Progenitor cell of endocrine pancreas (in vitro differentiated cells): ENCODE results near the gene PRDM16. TPM values are rescaled to one million over a fixed set of nuclear protein-coding genes. Genes with fewer than 3 reads are reported as not detected.

ENCODE experiments used
- DNase-seq: peaks from one replicate; pipeline ENCODE4 v3.0.0; 2021; ENCODE audit warnings: low spot score; ENCODE audit not compliant: unreplicated experiment
- H3K27ac Mint-ChIP-seq: 2 replicates; pipeline ENCODE4 v1.8.0; 2021; ENCODE audit warnings: mild to moderate bottlenecking, moderate library complexity, mixed read lengths
- H3K27me3 Mint-ChIP-seq: 2 replicates; pipeline ENCODE4 v1.8.0; 2021; ENCODE audit warnings: mixed read lengths
- H3K36me3 Mint-ChIP-seq: 2 replicates; pipeline ENCODE4 v1.8.0; 2022; ENCODE audit warnings: mixed read lengths; ENCODE audit not compliant: insufficient read depth
- H3K4me1 Mint-ChIP-seq: 2 replicates; pipeline ENCODE4 v1.8.0; 2021; ENCODE audit warnings: low read depth, mixed read lengths
- H3K4me3 Mint-ChIP-seq: 2 replicates; pipeline ENCODE4 v1.8.0; 2021; ENCODE audit warnings: low read depth, mild to moderate bottlenecking, moderate library complexity, mixed read lengths
- H3K9me3 Mint-ChIP-seq: 2 replicates; pipeline ENCODE4 v1.8.0; 2021; ENCODE audit warnings: low read depth, mixed read lengths
- total RNA-seq: library from RNA; stranded (reverse); gene quantifications from 2 replicates; pipeline ENCODE4 v1.2.1, GENCODE V29; 2021
- TF ChIP-seq, protein P1 (sequence below): fragments of 200-600 bp; sonication (generic); IDR thresholded peaks from one replicate; pipeline ENCODE4 v1.5.0; 2021; ENCODE audit warnings: antibody characterized with exemption, mild to moderate bottlenecking; ENCODE audit not compliant: unreplicated experiment

Gene PRDM16
- total RNA-seq, 1 donor from 2014 or later: 69.1 TPM

DNA sequence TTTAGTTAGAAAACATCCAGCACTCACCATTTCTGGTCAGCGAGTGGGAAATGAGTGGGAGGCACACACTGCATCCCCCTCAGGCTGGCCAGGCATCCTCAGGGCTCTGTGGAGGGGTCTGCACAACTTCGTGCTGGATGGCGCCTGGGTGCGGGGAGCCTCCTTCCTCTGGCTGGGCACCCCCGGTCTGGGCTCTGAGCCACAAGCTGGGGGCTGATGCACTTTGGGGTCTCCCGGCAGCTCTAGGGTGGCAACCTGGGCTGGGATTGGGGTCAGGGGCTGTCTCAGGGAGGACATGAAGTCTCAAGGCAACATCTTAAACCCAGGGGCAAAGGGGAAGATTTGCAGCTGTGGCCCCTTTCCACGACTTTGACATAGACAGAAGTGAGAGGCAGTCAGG is 23.5 kb downstream of the PRDM16 start:
- H3K27ac Mint-ChIP-seq: no peak overlapping the region
- peaks cover 16% of the 10 kb centered on the region for H3K4me1 Mint-ChIP-seq
- TF ChIP-seq, protein P1, sequence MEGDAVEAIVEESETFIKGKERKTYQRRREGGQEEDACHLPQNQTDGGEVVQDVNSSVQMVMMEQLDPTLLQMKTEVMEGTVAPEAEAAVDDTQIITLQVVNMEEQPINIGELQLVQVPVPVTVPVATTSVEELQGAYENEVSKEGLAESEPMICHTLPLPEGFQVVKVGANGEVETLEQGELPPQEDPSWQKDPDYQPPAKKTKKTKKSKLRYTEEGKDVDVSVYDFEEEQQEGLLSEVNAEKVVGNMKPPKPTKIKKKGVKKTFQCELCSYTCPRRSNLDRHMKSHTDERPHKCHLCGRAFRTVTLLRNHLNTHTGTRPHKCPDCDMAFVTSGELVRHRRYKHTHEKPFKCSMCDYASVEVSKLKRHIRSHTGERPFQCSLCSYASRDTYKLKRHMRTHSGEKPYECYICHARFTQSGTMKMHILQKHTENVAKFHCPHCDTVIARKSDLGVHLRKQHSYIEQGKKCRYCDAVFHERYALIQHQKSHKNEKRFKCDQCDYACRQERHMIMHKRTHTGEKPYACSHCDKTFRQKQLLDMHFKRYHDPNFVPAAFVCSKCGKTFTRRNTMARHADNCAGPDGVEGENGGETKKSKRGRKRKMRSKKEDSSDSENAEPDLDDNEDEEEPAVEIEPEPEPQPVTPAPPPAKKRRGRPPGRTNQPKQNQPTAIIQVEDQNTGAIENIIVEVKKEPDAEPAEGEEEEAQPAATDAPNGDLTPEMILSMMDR: no peak
- DNase-seq: no peak
- H3K4me3 Mint-ChIP-seq: no peak overlapping the region
- peaks cover 4% of the 10 kb centered on the region for H3K36me3 Mint-ChIP-seq
- H3K9me3 Mint-ChIP-seq: no peaks in the 10 kb centered on the region
- no peaks in the 10 kb centered on the region for H3K27me3 Mint-ChIP-seq

DNA sequence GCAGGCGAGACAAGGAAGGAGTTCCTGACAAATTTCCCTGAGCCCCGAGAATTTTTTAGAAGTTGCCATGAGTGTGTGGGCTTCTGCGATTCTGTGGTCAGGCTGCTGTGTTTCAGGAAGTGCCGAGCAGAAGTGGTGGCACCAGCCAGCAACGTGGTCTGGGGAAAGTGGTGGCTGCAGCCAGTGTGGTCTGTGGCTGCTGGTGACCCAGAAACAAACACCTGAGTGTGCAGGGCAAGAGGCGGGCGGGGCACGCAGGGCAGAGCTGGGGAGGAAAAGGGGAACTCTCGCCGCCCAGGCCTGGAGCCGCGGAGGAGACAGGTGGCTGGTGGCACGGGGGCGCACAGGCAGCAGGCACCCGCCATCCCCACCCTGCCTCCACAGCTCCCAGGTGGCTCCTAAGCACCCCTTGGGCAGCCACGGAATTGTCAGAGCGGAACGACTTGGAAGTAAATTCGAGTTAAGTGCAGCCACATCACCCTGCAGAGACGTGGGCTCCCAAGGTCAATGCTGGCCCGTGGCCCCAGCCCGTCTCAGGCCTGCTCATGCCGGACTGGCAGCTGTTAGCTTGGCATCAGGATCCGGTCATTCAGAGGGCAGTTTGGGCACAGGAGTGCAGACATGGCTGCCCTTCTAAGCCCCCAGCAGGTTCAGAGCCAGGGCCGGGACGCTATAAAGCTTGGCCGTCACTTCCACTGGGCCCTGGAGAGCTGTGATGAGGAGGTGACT is 25.1 kb downstream of the PRDM16 start:
- Mint-ChIP-seq H3K36me3 (peaks cover 3% of the 10 kb centered on the region), H3K4me3 (no peak overlapping the region), H3K27ac (no peak overlapping the region), H3K27me3 (no peaks in the 10 kb centered on the region), H3K9me3 (no peaks in the 10 kb centered on the region), H3K4me1 (peaks cover 11% of the 10 kb centered on the region)
- TF ChIP-seq, protein P1: no peak
- DNase-seq: no peak

DNA sequence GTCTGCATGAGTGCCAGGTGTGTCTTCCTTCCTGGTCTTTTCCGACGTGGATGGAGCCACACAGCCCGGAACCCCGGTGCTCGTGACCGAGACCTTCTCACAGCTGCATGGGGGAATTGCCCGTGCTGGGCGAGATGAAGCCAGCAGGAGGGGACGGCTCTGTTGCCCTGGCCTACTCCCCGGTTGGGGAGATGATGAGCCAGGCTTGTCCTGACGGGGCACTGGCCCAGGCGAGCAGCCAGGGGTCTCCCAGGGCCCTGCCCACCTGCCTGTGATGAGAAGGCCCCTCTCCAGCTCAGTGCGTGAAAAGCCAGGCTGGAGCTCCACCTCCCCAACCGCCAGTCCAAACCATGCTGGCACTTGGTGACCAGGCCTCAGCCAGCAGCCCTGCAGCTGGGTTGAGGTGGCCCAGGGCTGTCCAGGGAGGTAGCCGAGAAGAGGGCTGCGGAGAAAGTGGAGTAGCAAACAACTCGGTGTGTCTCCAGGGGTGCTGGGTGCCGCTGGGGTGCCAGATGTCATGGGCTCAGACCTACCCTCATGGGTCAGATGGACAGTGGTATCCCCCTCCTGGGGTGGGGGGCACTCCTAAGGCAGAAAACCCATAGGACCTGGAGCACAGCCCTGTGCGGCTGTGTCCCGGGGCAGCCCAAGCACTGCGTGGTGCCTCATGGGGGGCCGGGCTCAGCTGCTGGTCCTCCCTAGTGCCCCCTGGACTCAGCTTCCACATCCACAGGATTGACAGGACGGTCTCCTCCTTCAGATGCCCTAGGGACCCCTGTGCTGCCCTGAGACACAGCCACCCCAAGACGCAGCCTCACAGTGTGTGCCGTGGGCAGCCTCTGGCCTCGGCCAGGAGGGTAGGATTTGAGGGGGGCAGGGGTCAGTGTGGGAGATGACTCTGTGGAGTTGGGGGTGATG is 26.1 kb downstream of the PRDM16 start:
- Mint-ChIP-seq H3K27me3 (no peaks in the 10 kb centered on the region), H3K9me3 (no peaks in the 10 kb centered on the region), H3K27ac (no peak overlapping the region), H3K36me3 (no peaks in the 10 kb centered on the region), H3K4me3 (no peak overlapping the region), H3K4me1 (peaks cover 6% of the 10 kb centered on the region)
- DNase-seq: no peak
- TF ChIP-seq, protein P1: no peak

DNA sequence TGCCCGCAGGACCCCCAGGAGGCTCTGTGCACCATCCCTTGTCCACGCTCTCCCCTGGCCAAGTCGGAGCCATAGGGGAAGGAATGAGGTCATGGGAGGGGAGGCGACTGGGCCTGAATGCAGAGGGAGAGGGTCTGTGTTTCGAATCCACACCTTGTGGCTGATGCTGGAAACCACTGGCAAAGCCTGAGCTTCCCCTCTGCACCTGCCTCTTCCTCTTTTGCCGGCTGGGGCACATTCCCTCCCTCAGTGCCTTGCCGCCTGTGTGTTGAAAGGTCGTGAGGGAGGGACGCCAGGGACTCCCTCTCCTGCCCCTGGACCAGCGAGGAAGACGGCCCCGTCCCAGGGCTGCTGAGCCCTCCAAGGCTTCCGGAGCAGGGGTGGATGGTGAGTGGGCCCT is 27.3 kb downstream of the PRDM16 start:
- no peaks in the 10 kb centered on the region for H3K36me3 Mint-ChIP-seq
- peaks cover 13% of the 10 kb centered on the region for H3K4me1 Mint-ChIP-seq
- TF ChIP-seq, protein P1: no peak
- H3K9me3 Mint-ChIP-seq: no peaks in the 10 kb centered on the region
- H3K27ac Mint-ChIP-seq: no peak overlapping the region
- no peak for DNase-seq
- H3K27me3 Mint-ChIP-seq: no peaks in the 10 kb centered on the region
- H3K4me3 Mint-ChIP-seq: no peak overlapping the region

DNA sequence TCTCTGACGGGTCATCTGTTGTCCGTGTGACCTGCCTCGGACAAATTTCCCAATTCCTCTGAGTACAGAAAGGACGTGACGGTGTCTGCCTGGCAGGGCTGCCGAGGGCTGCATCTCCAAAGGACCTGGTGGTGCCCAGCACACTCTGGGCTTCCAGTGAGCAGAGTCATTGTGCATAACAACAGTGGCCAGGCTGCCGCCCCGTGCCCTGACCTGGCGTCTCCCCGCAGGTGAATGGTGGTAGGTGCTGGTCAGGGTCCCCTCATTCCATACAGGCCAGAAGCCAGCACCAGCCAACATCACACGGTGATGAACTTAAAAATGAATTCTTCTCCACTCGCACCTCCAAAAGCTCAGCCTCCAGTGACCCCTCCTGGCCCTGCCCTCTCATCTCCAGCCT is 28.2 kb downstream of the PRDM16 start:
- TF ChIP-seq, protein P1: no peak

More for the DNA sequence above, 28.2 kb downstream of the PRDM16 start:
- Mint-ChIP-seq H3K9me3 (no peaks in the 10 kb centered on the region), H3K27me3 (no peaks in the 10 kb centered on the region), H3K27ac (no peak overlapping the region), H3K4me3 (no peak overlapping the region), H3K36me3 (no peaks in the 10 kb centered on the region), H3K4me1 (peaks cover 15% of the 10 kb centered on the region)
- DNase-seq: no peak
